ENCODE data around the gene HPGDS.

Gene HPGDS

GRCh38 chr4:94371290-94371689, 28.7 kb upstream of the HPGDS start:
- no peak for TF ChIP-seq FOXM1 (IDR thresholded peaks at IDR 0.05; ENCODE audit: borderline replicate concordance, low read depth)
- no peak for TF ChIP-seq CREB1 (IDR thresholded peaks at IDR 0.05; ENCODE audit: low read depth)
- TF ChIP-seq EGR1 (IDR thresholded peaks at IDR 0.05) = no peak
- no peak for TF ChIP-seq NFIC (IDR thresholded peaks at IDR 0.05)
- no peak for TF ChIP-seq TAF1 (IDR thresholded peaks at IDR 0.05; ENCODE audit: low read depth)
- TF ChIP-seq ZBTB7A (IDR thresholded peaks at IDR 0.05; ENCODE audit: low read depth) = no peak
- TF ChIP-seq EP300 (IDR thresholded peaks at IDR 0.05; ENCODE audit: borderline replicate concordance) = no peak
- TF ChIP-seq RAD21 (IDR thresholded peaks at IDR 0.05; ENCODE audit: low read depth) = no peak
- no peak for TF ChIP-seq TEAD4 (IDR thresholded peaks at IDR 0.05)
- TF ChIP-seq REST (IDR thresholded peaks at IDR 0.05; ENCODE audit: low read depth) = no peak
- no peak for TF ChIP-seq TCF12 (IDR thresholded peaks at IDR 0.05; ENCODE audit: low read depth)
- TF ChIP-seq CEBPB (IDR thresholded peaks at IDR 0.05) = no peak
- TF ChIP-seq MAX (IDR thresholded peaks at IDR 0.05) = no peak
- TF ChIP-seq USF1 (IDR thresholded peaks at IDR 0.05) = no peak
- no peak for TF ChIP-seq YY1 (IDR thresholded peaks at IDR 0.05; ENCODE audit: low read depth)

GRCh38 chr4:94370533-94371254, 28.1 kb upstream of the HPGDS start:
- no peak for TF ChIP-seq EGR1 (IDR thresholded peaks at IDR 0.05)
- no peak for TF ChIP-seq REST (IDR thresholded peaks at IDR 0.05; ENCODE audit: low read depth)
- TF ChIP-seq EP300 (IDR thresholded peaks at IDR 0.05; ENCODE audit: borderline replicate concordance) = no peak
- no peak for TF ChIP-seq ZBTB7A (IDR thresholded peaks at IDR 0.05; ENCODE audit: low read depth)
- no peak for TF ChIP-seq RAD21 (IDR thresholded peaks at IDR 0.05; ENCODE audit: low read depth)
- no peak for TF ChIP-seq YY1 (IDR thresholded peaks at IDR 0.05; ENCODE audit: low read depth)
- no peak for TF ChIP-seq TAF1 (IDR thresholded peaks at IDR 0.05; ENCODE audit: low read depth)
- no peak for TF ChIP-seq NFIC (IDR thresholded peaks at IDR 0.05)
- TF ChIP-seq FOXM1 (IDR thresholded peaks at IDR 0.05; ENCODE audit: borderline replicate concordance, low read depth) = no peak
- TF ChIP-seq CEBPB (IDR thresholded peaks at IDR 0.05) = no peak
- TF ChIP-seq TEAD4 (IDR thresholded peaks at IDR 0.05) = no peak
- TF ChIP-seq MAX (IDR thresholded peaks at IDR 0.05) = no peak
- no peak for TF ChIP-seq CREB1 (IDR thresholded peaks at IDR 0.05; ENCODE audit: low read depth)

GRCh38 chr4:94369046-94369445, 26.4 kb upstream of the HPGDS start:
- TF ChIP-seq YY1 (IDR thresholded peaks at IDR 0.05; ENCODE audit: low read depth) = no peak
- no peak for TF ChIP-seq ZBTB7A (IDR thresholded peaks at IDR 0.05; ENCODE audit: low read depth)
- no peak for TF ChIP-seq CEBPB (IDR thresholded peaks at IDR 0.05)

GRCh38 chr4:94368459-94368858, 25.8 kb upstream of the HPGDS start:
- TF ChIP-seq MAX (IDR thresholded peaks at IDR 0.05) = no peak
- no peak for TF ChIP-seq EP300 (IDR thresholded peaks at IDR 0.05; ENCODE audit: borderline replicate concordance)

- no peak for TF ChIP-seq TEAD4 (IDR thresholded peaks at IDR 0.05)
- TF ChIP-seq EGR1 (IDR thresholded peaks at IDR 0.05) = no peak
- TF ChIP-seq CREB1 (IDR thresholded peaks at IDR 0.05; ENCODE audit: low read depth) = no peak
Observed at GRCh38 chr4:94365304-94365703, 22.7 kb upstream of the HPGDS start.

- TF ChIP-seq NFIC (IDR thresholded peaks at IDR 0.05) (no peak), TCF12 (IDR thresholded peaks at IDR 0.05; ENCODE audit: low read depth) (no peak), REST (IDR thresholded peaks at IDR 0.05; ENCODE audit: low read depth) (no peak), TEAD4 (IDR thresholded peaks at IDR 0.05) (no peak), FOXM1 (IDR thresholded peaks at IDR 0.05; ENCODE audit: borderline replicate concordance, low read depth) (no peak), CEBPB (IDR thresholded peaks at IDR 0.05) (no peak), MAX (IDR thresholded peaks at IDR 0.05) (no peak), YY1 (IDR thresholded peaks at IDR 0.05; ENCODE audit: low read depth) (no peak), CREB1 (IDR thresholded peaks at IDR 0.05; ENCODE audit: low read depth) (no peak), EP300 (IDR thresholded peaks at IDR 0.05; ENCODE audit: borderline replicate concordance) (no peak), TAF1 (IDR thresholded peaks at IDR 0.05; ENCODE audit: low read depth) (no peak), USF1 (IDR thresholded peaks at IDR 0.05) (no peak), RAD21 (IDR thresholded peaks at IDR 0.05; ENCODE audit: low read depth) (no peak), EGR1 (IDR thresholded peaks at IDR 0.05) (no peak), ZBTB7A (IDR thresholded peaks at IDR 0.05; ENCODE audit: low read depth) (no peak)
Observed at GRCh38 chr4:94364527-94364926, 21.9 kb upstream of the HPGDS start.

Measured in Ishikawa (cell line).